Activated CD8-positive, alpha-beta T cell treated with anti-CD3 and anti-CD28 coated beads, Interleukin-2, amount 10 ng/mL, durations not matched to agents 7 days and 5 days (primary cell): ENCODE data around the gene TPP1. TPM values are rescaled to one million over a fixed set of nuclear protein-coding genes. Genes with fewer than 3 reads are reported as not detected.
A peak's percentile ranks its signal among the peaks of the same experiment; 100 is the strongest.

ENCODE experiments used
- ATAC-seq: fragments of 150-1000 bp; cut with Tn5 transposase; one replicate; pipeline ENCODE4 v1.10.0; 2021; ENCODE audit warnings: moderate library complexity
- CTCF ChIA-PET: fragments of 350-600 bp; sonication (Branson Sonifier 250); formaldehyde crosslinking; loops from one replicate; lab custom pipeline; 2021; ENCODE audit warnings: antibody characterized with exemption; lab: Charles Lee
- POLR2A ChIA-PET: fragments of 350-600 bp; sonication (Branson Sonifier 250); formaldehyde crosslinking; loops from one replicate; lab custom pipeline; 2021; ENCODE audit warnings: antibody characterized with exemption; lab: Charles Lee
- DNase-seq: peaks from one replicate; pipeline ENCODE4 v3.0.0-alpha.2; 2020
- H3K27ac Mint-ChIP-seq: one replicate; pipeline ENCODE4 v1.8.0; 2021; ENCODE audit warnings: mild to moderate bottlenecking, mixed read lengths
- H3K27me3 Mint-ChIP-seq: one replicate; pipeline ENCODE4 v1.8.0; 2021; ENCODE audit warnings: low read depth, mixed read lengths
- H3K36me3 Mint-ChIP-seq: one replicate; pipeline ENCODE4 v1.8.0; 2021; ENCODE audit warnings: low read depth, mixed read lengths
- H3K4me1 Mint-ChIP-seq: one replicate; pipeline ENCODE4 v1.8.0; 2021; ENCODE audit warnings: low read depth, mixed read lengths
- H3K4me3 Mint-ChIP-seq: one replicate; pipeline ENCODE4 v1.8.0; 2021; ENCODE audit warnings: mild to moderate bottlenecking, mixed read lengths
- H3K9me3 Mint-ChIP-seq: one replicate; pipeline ENCODE4 v1.8.0; 2022; ENCODE audit warnings: mixed read lengths; ENCODE audit not compliant: insufficient read depth
- total RNA-seq, 2 experiments: library from RNA; stranded (reverse); gene quantifications; one replicate each; pipeline ENCODE4 v1.2.3, GENCODE V29; 2021

TPP1 gene
- total RNA-seq, 2 experiments from 2014 or later: 74.1 to 78.9 TPM

DNA sequence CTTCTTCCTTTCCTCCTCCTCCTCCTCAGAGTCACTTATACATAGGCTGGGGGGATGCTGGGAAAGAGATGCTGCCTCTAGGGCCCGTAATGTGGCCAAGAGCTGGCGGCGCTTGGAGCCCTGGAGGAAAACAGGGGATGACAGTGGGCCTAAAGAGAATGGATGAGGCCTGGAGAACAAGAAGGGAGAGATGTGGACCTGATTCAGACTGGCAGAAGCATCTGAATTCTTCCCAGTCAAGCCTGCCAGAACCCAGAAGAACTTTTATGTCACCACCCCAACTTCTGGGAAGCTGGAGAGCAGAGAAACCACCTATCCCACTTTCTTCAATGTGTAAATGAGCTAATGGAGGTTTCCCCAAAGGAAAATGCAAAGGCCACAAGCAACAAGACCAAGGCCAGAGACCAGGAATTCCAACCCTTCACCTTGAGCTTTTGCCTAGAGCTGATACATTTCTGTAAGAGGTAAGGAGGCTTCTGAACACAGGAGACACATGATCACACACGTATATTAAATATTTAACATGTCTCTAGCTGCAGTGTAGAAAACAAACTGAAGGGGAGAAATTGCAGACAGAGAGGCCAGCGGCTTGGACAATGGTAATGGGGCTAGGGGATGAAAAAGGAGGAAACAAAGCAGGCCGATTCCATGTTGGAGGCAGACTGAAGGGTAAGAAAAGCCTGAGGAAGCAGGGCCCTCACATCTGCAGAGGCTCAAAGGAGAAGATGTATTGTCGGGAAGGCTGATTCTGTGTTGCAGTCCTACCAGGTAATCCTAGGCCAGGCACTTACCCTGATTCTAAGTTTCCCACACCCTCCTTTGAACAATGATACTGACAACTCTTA lies 16.9 kb downstream of the TPP1 start:
- ChIA-PET POLR2A (interaction anchor here (0.7 to 3.3 kb wide), 6 partner anchors 10 to 121 kb away, joined by 3 to 21 read pairs (median 6); partner anchors contain the start of genes ARFIP2, TAF10, TIMM10B and TPP1), CTCF (interaction anchor here (0.6 to 4.1 kb wide), 8 partner anchors 9 to 224 kb away, joined by 3 to 67 read pairs (median 7); partner anchors contain the start of genes MRPL17, TAF10 and TPP1)
- H3K27me3 Mint-ChIP-seq: no peaks in the 10 kb centered on the region
- ATAC-seq (no peak), DNase-seq (no peak)
- H3K4me1 Mint-ChIP-seq: peaks cover 25% of the 10 kb centered on the region
- H3K36me3 Mint-ChIP-seq: peaks cover 41% of the 10 kb centered on the region
- no peak overlapping the region for H3K4me3 Mint-ChIP-seq
- no peaks in the 10 kb centered on the region for H3K9me3 Mint-ChIP-seq
- peak overlapping the region; percentile 53 for H3K27ac Mint-ChIP-seq

DNA sequence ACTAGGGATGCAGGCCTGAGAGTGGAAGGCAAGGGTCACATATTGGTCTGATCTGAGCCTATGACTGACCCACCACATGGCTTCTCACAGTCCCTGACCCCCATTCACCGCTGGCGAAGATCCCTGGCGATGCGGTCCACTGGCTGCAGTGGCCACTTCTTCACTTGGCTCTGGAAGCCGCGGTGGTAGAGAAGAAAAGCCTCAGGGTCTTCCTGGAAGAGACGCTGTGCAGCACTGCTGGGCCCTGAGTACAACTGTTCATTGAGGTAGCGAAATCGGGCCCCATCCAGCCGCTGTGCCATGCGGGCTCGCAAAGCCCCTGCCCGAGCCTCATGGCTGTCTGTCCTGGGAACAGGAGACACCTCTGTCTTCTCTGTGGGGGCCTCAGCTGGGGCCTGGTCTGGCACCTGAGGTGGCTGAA lies 18.2 kb downstream of the TPP1 start:
- peaks cover 14% of the 10 kb centered on the region for H3K4me1 Mint-ChIP-seq
- H3K27me3 Mint-ChIP-seq: no peaks in the 10 kb centered on the region
- ChIA-PET CTCF (no interaction called here), POLR2A (no interaction called here)
- H3K27ac Mint-ChIP-seq: no peak overlapping the region
- no peaks in the 10 kb centered on the region for H3K9me3 Mint-ChIP-seq
- H3K4me3 Mint-ChIP-seq: no peak overlapping the region
- H3K36me3 Mint-ChIP-seq: peaks cover 38% of the 10 kb centered on the region
- DNase-seq (no peak), ATAC-seq (no peak)

DNA sequence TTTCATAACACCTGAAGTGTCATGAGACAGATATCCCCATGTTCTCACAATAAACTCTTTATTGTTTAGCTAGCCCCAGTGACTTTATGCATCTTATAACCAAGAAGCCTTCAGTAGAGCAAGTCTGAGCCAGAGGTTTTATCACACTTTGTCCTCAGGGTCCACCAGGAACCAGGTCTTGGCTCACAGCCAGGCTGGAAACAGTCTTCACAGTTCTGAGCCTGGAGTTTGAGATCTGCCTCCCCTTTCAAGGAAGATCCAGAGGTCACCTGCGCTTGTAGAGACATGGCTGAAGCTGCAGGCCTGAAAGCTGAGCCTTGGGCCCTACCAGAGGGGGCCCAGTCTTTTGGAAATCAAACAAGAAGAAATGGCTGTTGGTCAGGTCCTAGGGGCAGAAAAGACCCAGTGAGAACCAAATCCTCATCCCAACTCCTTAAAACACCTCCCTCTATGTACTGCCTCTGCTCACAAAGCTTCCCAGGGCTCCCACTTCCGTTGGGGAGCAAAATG lies 19.3 kb downstream of the TPP1 start:
- Mint-ChIP-seq H3K9me3 (no peaks in the 10 kb centered on the region), H3K4me1 (peaks cover 12% of the 10 kb centered on the region), H3K36me3 (peaks cover 44% of the 10 kb centered on the region), H3K4me3 (no peak overlapping the region), H3K27me3 (no peaks in the 10 kb centered on the region), H3K27ac (no peak overlapping the region)
- no peak for ATAC-seq
- POLR2A ChIA-PET: no interaction called here
- no peak for DNase-seq
- CTCF ChIA-PET: interaction anchor here (1.0 kb wide), 1 partner anchor 83 kb away, joined by 4 read pairs; the partner anchor contains the start of gene MRPL17

DNA sequence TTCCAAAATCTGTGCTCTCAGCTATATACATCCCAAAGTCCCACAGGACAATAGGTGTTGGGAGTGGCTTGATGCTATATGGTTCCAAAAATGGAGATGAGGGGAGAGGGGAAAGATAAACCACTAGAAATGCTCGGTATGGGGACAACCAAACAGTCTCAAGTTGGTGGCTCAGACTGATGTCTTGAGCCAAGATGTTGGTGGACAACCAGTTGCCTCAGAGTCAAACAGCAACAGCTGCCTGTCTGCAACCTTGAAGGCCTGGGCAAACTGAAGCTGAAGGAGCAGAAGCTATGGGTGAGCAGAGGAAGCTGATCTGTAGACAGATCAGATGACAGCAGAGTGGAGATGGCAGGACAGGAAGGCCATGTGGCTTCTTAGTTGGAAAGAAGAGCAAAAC lies 19.8 kb downstream of the TPP1 start:
- no peaks in the 10 kb centered on the region for H3K27me3 Mint-ChIP-seq
- H3K27ac Mint-ChIP-seq: peak overlapping the region; percentile 43
- POLR2A ChIA-PET: no interaction called here
- H3K4me1 Mint-ChIP-seq: peaks cover 13% of the 10 kb centered on the region
- no peaks in the 10 kb centered on the region for H3K9me3 Mint-ChIP-seq
- peaks cover 47% of the 10 kb centered on the region for H3K36me3 Mint-ChIP-seq
- CTCF ChIA-PET: interaction anchor here (1.0 kb wide), 1 partner anchor 84 kb away, joined by 4 read pairs; the partner anchor contains the start of gene MRPL17
- DNase-seq: peak; percentile 14
- no peak overlapping the region for H3K4me3 Mint-ChIP-seq
- no peak for ATAC-seq

DNA sequence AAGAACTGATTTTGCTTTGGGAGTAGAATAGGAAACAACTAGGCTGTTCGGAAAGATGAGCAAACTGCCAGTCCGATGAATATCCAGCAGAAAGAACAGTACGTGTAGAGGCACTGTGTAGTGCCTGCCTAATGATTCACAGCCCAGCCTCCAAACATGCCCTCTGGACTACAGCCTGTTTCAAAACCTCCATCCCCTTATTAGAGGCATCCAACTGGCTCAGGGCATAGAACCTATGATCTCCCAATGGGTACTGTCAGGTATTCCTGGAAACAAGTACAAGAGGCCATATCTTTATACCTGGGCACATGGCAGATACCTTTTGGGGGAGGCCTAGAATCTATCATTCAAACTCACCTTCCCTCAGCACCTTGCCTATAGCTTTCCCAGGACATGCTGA lies 20.7 kb downstream of the TPP1 start:
- H3K27ac Mint-ChIP-seq: no peak overlapping the region
- ATAC-seq: no peak
- H3K4me3 Mint-ChIP-seq: no peak overlapping the region
- ChIA-PET CTCF (no interaction called here), POLR2A (no interaction called here)
- H3K36me3 Mint-ChIP-seq: peaks cover 55% of the 10 kb centered on the region
- no peaks in the 10 kb centered on the region for H3K9me3 Mint-ChIP-seq
- no peaks in the 10 kb centered on the region for H3K27me3 Mint-ChIP-seq
- DNase-seq: no peak
- H3K4me1 Mint-ChIP-seq: peaks cover 19% of the 10 kb centered on the region

DNA sequence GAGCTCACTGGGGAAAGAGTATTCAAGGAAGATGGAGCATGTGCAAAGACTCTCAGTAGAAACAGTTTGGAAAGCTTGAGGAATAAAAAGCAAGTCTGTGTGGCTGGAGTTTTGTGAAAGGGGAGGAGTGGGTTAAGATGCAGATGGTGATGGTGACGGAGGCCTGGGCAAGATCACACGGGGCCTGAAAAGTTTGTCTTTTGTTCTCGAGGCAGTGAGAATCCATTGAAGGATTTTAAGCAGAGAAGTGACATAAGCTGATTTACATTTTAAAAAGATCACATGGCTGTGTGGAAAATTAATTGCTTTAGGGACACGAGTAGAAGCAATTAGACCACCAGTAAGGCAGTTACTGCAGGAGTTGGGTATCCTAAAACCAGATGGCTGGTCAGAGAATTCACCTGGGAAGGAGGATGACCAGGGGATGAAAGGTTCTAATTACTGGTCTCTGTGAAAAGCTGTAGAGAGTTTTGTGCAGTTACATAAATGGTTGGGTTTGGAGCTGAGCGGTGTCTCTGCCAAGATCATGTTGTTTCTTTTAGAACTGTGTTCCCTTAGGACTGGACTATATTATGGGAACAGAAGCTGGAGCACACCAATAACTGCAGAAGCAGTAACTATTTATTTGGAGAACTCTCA lies 22.9 kb downstream of the TPP1 start:
- ATAC-seq (no peak), DNase-seq (no peak)
- Mint-ChIP-seq H3K4me1 (peaks cover 10% of the 10 kb centered on the region), H3K27me3 (no peaks in the 10 kb centered on the region), H3K36me3 (peaks cover 66% of the 10 kb centered on the region), H3K4me3 (no peak overlapping the region), H3K9me3 (no peaks in the 10 kb centered on the region), H3K27ac (peak overlapping the region; percentile 16)
- ChIA-PET CTCF (interaction anchor here (0.6 to 1.4 kb wide), 4 partner anchors 23 to 110 kb away, joined by 3 to 5 read pairs (median 3); partner anchors contain the start of genes MRPL17 and TPP1), POLR2A (interaction anchor here (0.6 kb wide), 1 partner anchor 15 kb away, joined by 3 read pairs; the partner anchor contains the start of gene TAF10)

DNA sequence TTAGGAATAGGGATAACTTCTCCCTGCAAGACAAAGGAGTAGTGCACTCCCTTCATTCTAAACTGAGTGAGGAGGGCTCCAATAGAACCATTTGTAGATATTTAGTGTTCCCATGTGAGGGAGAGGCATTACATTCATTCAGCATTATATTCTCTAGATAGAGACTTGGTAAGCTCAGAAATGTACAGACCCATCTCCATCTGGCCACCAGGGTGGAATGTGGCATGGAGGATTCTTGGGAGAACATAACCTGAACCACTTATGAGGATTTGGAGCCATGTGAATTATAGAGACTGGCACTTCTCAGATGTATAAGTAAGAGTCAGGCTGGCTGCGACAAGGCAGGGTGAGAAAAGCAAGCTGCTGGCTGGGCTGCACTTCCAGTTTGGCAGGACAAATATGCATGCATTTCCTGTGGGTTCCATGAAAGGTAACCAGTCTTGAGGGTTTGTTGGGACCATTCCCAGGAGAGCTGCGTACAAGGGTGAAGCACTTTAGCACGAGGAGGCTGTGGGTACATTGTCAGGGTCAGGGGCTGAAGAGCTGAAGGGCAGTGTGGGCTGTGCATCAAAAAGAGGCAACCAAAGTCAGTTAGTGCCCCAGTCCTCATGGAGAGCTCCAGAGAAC lies 25.0 kb downstream of the TPP1 start:
- ATAC-seq (no peak), DNase-seq (peak; percentile 14)
- ChIA-PET POLR2A (interaction anchor here (0.9 kb wide), 1 partner anchor 16 kb away, joined by 3 read pairs; no protein-coding TSS in a partner anchor), CTCF (interaction anchor here (0.8 to 2.5 kb wide), 7 partner anchors 8 to 231 kb away, joined by 3 to 8 read pairs (median 4); partner anchors contain the start of genes ILK and RRP8)
- H3K9me3 Mint-ChIP-seq: no peaks in the 10 kb centered on the region
- H3K36me3 Mint-ChIP-seq: peaks cover 59% of the 10 kb centered on the region
- peak overlapping the region; percentile 31 for H3K27ac Mint-ChIP-seq
- H3K27me3 Mint-ChIP-seq: no peaks in the 10 kb centered on the region
- H3K4me1 Mint-ChIP-seq: peaks cover 9% of the 10 kb centered on the region
- H3K4me3 Mint-ChIP-seq: no peak overlapping the region

DNA sequence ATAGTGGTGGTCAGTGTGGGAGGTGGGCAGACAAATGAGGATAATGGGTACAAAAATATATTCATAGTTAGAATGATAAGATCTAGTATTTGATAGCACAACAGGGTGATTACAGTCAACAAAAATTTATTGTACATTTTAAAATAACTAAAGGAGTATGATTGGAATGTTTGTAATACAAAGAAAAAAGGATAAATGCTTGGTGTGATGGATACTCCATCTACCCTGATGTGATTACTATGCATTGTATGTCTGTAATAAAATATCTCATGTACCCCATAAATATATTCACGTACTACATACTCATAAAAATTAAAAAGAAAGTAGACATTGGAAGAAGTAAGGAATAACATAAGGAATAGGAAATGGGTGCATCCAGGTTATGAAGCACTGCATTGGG lies 31.2 kb downstream of the TPP1 start:
- Mint-ChIP-seq H3K36me3 (peaks cover 44% of the 10 kb centered on the region), H3K4me1 (no peaks in the 10 kb centered on the region), H3K4me3 (no peak overlapping the region), H3K9me3 (peaks cover 20% of the 10 kb centered on the region), H3K27me3 (no peaks in the 10 kb centered on the region), H3K27ac (no peak overlapping the region)
- ATAC-seq (no peak), DNase-seq (no peak)
- ChIA-PET POLR2A (no interaction called here), CTCF (interaction anchor here (1.5 kb wide), 1 partner anchor 17 kb away, joined by 3 read pairs; no protein-coding TSS in a partner anchor)

DNA sequence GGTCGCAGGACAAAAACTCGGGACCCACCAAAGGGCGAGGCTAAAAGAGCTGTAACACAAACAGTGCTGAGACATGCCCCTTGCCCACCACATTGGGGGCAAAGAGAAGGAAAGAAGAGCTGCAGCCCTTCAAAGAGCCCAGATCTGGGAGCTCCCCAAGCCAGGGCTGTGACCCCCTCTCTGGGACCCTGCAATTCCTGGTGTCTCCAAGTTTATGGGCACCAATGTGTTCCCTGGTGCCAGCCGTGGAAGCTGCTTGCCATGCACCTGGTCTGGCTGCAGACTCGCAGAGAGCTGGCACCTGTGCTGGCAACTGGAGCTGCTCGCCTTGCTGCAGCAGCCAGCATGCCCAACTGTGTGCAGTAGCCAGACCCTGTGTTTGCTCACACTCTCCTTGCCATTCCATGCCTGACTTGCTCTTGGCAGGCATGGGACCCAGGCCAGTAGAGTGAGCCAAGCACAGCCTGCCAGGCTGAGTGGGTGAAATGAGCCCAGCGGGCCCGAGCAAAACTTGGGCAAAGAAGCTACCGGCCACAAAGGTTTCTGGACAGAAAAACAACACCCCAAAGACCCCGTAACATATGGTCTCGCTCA lies 31.8 kb downstream of the TPP1 start:
- ATAC-seq (no peak), DNase-seq (peak; percentile 11)
- Mint-ChIP-seq H3K36me3 (peaks cover 47% of the 10 kb centered on the region), H3K27me3 (no peaks in the 10 kb centered on the region), H3K27ac (no peak overlapping the region), H3K4me3 (no peak overlapping the region), H3K9me3 (peaks cover 26% of the 10 kb centered on the region), H3K4me1 (no peaks in the 10 kb centered on the region)
- POLR2A ChIA-PET: no interaction called here
- CTCF ChIA-PET: interaction anchor here (1.5 kb wide), 1 partner anchor 17 kb away, joined by 3 read pairs; no protein-coding TSS in a partner anchor

DNA sequence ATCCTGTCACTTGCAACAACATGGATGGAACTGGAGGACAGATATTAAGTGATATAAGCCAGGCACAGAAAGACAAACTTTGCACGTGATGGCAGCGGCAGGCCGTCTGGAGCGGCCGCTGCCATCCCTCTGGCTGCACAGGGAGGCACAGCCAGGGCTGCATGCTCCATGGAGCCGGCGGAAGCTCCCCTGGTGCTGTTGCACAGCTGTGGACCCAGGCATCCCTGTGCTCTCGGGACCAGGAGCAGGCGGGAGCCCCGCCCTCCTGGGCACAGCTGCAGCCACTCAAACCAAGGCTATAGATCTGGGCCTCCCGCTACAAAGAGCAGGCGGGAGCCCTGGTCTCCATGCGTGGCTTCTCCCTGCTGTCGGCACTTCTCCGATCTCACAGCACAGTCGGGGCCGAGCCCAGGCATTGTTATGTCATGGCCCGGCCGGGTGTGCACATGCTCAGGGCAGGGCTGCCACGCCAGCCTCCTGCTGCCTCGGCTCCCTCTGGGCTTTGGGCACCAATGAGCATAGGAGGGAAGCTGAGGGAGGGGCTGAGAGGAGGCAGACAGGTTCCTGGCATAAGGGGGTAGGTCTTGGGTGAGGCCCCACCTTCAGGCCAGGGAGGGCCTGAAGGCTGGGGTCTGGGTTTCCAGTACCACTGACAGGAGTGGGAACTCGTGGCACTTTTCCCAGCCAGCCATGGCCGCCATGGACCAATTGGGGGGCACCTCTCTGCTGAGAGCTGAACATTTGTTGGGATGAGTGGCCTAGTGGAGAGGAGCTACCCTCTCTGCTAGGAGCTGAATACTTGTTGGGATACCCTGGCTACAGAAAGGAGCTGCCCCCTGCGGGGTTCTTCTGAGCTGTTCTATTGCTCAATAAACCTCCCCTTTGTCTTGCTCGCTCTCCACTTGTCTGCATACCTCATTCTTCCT lies 32.5 kb downstream of the TPP1 start:
- DNase-seq: peak; percentile 14
- H3K4me3 Mint-ChIP-seq: no peak overlapping the region
- no peaks in the 10 kb centered on the region for H3K27me3 Mint-ChIP-seq
- CTCF ChIA-PET: interaction anchor here (1.5 kb wide), 1 partner anchor 18 kb away, joined by 3 read pairs; no protein-coding TSS in a partner anchor
- H3K9me3 Mint-ChIP-seq: peaks cover 31% of the 10 kb centered on the region
- peaks cover 47% of the 10 kb centered on the region for H3K36me3 Mint-ChIP-seq
- no peak for ATAC-seq
- POLR2A ChIA-PET: no interaction called here
- H3K27ac Mint-ChIP-seq: no peak overlapping the region
- H3K4me1 Mint-ChIP-seq: no peaks in the 10 kb centered on the region
